Bronchial epithelial cell (primary cell): ENCODE results near the gene GLA. TPM values are rescaled to one million over a fixed set of nuclear protein-coding genes. Genes with fewer than 3 reads are reported as not detected.

ENCODE experiments used
- DNase-seq: peaks from one replicate; pipeline ENCODE4 v3.0.0-alpha.2; 2010; ENCODE audit warnings: low read depth
- FAIRE-seq: peaks from 2 replicates; lab custom pipeline; 2011; peaks lifted over from hg19 to GRCh38; lab: Jason Lieb, UNC
- H3K27me3 ChIP-seq: 2 replicates; pipeline ENCODE4 v1.5.1; 2011; ENCODE audit warnings: low read length; ENCODE audit not compliant: control insufficient read depth, insufficient read depth
- H3K36me3 ChIP-seq: 2 replicates; pipeline ENCODE4 v1.5.1; 2011; ENCODE audit warnings: low read length; ENCODE audit not compliant: control insufficient read depth, insufficient read depth
- H3K4me3 ChIP-seq: 2 replicates; pipeline ENCODE4 v1.5.1; 2011; ENCODE audit warnings: mild to moderate bottlenecking, low read depth, low read length, control low read depth
- total RNA-seq: library from RNA; depleted of rRNA; stranded (reverse); fragments of >200 nt; gene quantifications from 2 replicates; pipeline ENCODE4 v1.2.1, GENCODE V29; 2014
- TF ChIP-seq, protein P1 (sequence below): IDR thresholded peaks from 2 replicates; pipeline ENCODE4 v1.5.1; 2011; ENCODE audit warnings: mild to moderate bottlenecking, moderate library complexity, low read length, control low read depth, inconsistent platforms; ENCODE audit not compliant: insufficient read depth, severe bottlenecking

GLA gene
- total RNA-seq, 1 donor from 2014 or later, result 15.0 TPM

DNA sequence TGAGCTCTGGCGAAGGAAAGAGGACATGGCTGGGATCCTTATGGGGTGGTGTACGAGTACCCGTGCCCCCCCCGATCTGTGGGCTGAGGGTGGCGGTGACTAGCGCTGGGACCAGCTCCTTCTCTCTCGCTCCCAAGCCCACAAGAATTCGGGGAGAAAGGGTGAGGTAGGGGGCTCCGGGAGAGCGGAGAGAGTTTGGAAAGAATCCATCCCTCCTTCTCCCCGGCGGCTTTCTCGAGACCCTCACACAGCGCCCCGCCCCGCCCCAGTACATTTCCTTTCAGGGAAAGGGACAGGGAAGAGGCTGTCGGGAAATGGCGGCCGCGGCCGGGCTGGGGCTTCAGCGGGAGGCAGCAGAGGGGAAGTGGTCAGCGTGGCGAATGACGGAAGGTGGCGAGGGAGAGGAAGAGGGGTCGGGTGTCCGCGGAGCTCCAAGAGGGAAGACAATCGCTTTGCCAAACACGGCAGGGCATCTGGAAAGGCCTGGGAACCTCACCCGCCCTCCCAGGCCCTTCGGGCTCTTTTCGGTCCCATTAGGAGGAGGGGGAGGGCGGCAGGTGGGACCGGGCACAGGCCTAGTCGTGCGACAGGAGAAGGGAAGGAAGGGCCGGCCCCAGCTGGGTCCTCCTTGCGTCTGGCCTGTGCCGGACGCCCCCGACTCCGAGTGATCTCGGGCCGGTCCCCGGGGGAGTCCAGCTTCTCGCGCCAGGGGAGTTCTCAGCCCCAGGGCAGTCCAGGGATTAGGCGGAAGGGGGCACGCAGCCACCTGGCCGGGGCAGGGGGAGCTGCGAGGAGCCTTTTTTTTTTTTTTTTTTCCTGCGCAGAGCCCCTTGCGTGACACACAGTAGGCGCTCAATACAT, 10.5 kb upstream of the GLA start:
- FAIRE-seq (no peak), DNase-seq (no peak)
- H3K4me3 ChIP-seq, result peak overlapping the region; percentile 54
- H3K36me3 ChIP-seq, result no peaks in the 10 kb centered on the region
- TF ChIP-seq, protein P1, sequence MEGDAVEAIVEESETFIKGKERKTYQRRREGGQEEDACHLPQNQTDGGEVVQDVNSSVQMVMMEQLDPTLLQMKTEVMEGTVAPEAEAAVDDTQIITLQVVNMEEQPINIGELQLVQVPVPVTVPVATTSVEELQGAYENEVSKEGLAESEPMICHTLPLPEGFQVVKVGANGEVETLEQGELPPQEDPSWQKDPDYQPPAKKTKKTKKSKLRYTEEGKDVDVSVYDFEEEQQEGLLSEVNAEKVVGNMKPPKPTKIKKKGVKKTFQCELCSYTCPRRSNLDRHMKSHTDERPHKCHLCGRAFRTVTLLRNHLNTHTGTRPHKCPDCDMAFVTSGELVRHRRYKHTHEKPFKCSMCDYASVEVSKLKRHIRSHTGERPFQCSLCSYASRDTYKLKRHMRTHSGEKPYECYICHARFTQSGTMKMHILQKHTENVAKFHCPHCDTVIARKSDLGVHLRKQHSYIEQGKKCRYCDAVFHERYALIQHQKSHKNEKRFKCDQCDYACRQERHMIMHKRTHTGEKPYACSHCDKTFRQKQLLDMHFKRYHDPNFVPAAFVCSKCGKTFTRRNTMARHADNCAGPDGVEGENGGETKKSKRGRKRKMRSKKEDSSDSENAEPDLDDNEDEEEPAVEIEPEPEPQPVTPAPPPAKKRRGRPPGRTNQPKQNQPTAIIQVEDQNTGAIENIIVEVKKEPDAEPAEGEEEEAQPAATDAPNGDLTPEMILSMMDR, result no peak
- H3K27me3 ChIP-seq, result no peaks in the 10 kb centered on the region

- TF ChIP-seq, protein P1, result no peak
- FAIRE-seq, result no peak
These were observed 9.5 kb upstream of the GLA start for GRCh38 chrX:101417190-101417589.

DNA sequence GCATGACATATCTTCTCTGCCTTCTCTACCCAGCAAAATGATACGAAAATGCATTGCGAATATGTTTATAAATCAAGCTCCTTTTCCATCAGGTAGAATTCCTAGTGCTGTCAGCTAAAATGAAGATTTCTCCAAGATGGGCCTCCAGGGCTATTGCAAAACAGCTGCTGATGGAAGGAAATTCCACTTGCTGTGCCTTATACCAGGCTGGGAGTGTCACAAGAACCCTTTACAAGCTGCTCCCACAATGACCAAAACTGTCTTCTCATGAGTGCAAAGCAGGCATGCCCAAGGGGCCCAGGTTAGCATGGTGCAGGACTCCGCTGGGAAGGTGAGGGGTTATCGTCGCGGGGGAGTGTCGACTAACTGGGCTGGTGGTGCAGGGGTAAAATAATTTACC, 9.0 kb upstream of the GLA start:
- TF ChIP-seq, protein P1, result no peak
- FAIRE-seq (no peak), DNase-seq (no peak)
- Histone ChIP-seq H3K27me3 (no peaks in the 10 kb centered on the region), H3K4me3 (no peak overlapping the region), H3K36me3 (peaks cover 1% of the 10 kb centered on the region)

More at GRCh38 chrX:101417190-101417589, 9.5 kb upstream of the GLA start:
- Histone ChIP-seq H3K4me3 (no peak overlapping the region), H3K36me3 (peaks cover 1% of the 10 kb centered on the region), H3K27me3 (no peaks in the 10 kb centered on the region)
- no peak for DNase-seq

GRCh38 chrX:101415180-101416145, 7.7 kb upstream of the GLA start:
- no peaks in the 10 kb centered on the region for H3K27me3 ChIP-seq
- TF ChIP-seq, protein P1, result peak; percentile 62
- H3K36me3 ChIP-seq, result peaks cover 1% of the 10 kb centered on the region
- H3K4me3 ChIP-seq, result no peak overlapping the region
- peak; percentile 70 for DNase-seq
- FAIRE-seq, result no peak

DNA sequence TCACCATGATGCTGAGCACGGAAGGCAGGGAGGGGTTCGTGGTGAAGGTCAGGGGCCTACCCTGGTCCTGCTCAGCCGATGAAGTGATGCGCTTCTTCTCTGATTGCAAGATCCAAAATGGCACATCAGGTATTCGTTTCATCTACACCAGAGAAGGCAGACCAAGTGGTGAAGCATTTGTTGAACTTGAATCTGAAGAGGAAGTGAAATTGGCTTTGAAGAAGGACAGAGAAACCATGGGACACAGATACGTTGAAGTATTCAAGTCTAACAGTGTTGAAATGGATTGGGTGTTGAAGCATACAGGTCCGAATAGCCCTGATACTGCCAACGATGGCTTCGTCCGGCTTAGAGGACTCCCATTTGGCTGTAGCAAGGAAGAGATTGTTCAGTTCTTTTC, 4.3 kb upstream of the GLA start:
- TF ChIP-seq, protein P1, result no peak

More for the DNA sequence above, 4.3 kb upstream of the GLA start:
- FAIRE-seq, result no peak
- no peaks in the 10 kb centered on the region for H3K27me3 ChIP-seq
- DNase-seq, result no peak
- H3K4me3 ChIP-seq, result no peak overlapping the region
- H3K36me3 ChIP-seq, result peaks cover 1% of the 10 kb centered on the region
